ENCODE data around the gene CACNA2D1.
"Not testable (repeated sequence)": the region's sequence is repeated elsewhere in the genome, so short reads cannot be mapped to it uniquely, and the experiment has no call there.

CACNA2D1 gene

DNA sequence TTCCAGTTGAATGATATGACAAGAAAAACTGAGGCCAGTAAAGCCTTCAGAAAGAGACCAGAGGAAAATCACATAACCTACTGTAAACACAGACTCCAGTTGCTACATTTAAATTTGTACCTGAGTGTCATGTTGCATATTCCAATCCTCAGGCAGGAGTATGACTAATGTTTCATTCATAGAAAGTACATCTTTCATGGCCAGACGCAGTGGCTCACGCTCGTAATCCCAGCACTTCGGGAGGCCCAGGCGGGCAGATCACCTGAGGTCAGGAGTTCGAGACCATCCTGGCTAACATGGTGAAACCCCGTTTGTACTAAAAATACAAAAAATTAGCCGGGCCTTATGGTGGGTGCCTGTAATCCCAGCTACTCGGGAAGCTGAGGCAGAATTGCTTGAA lies 429.0 kb downstream of the CACNA2D1 start:
- not testable (repeated sequence) for DNase-seq; H2BK120ac ChIP-seq (ENCODE audit: low read depth, low read length); H3K18ac ChIP-seq (ENCODE audit: low read depth in 1 of 2, low read length in 2 of 2); H3K4me2 ChIP-seq (ENCODE audit: low read length, poor library complexity, severe bottlenecking); H4K91ac ChIP-seq (ENCODE audit: low read length); H2AK5ac ChIP-seq (ENCODE audit: low read length, severe bottlenecking); H2AFZ ChIP-seq (ENCODE audit: low read depth, low read length); H3K4ac ChIP-seq (ENCODE audit: low read depth in 1 of 2, low read length in 2 of 2); H2BK15ac ChIP-seq (ENCODE audit: low read depth, poor library complexity, severe bottlenecking); H3K4me3 ChIP-seq (ENCODE audit: insufficient read depth in 1 of 2, low read depth in 1 of 2, low read length in 2 of 2); H3K14ac ChIP-seq (ENCODE audit: low read length in 2 of 2); H3K27ac ChIP-seq (ENCODE audit: low read length, poor library complexity, severe bottlenecking); H2BK12ac ChIP-seq (ENCODE audit: low read length in 2 of 2); H3K23ac ChIP-seq (ENCODE audit: low read length in 2 of 2); H3K9me3 ChIP-seq (ENCODE audit: control insufficient read depth, low read length); H2BK5ac ChIP-seq (ENCODE audit: low read depth, low read length, poor library complexity, severe bottlenecking); H3K4me1 ChIP-seq (ENCODE audit: control insufficient read depth, insufficient read depth, low read depth, low read length); H3K79me1 ChIP-seq (replicated peaks; ENCODE audit: low read length, poor library complexity, severe bottlenecking); H3K9ac ChIP-seq (ENCODE audit: low read length); H3K27me3 ChIP-seq (ENCODE audit: control insufficient read depth in 1 of 2, insufficient read depth in 1 of 2, low read length in 2 of 2); H4K8ac ChIP-seq (ENCODE audit: low read length)
- 93% methylated on average over 9 of the region's 9 CpGs for WGBS
- peaks cover 0 to 13% of the 10 kb centered on the region in 2 experiments for H3K36me3 ChIP-seq (ENCODE audit: control insufficient read depth in 1 of 2, insufficient read depth in 2 of 2, low read depth in 1 of 2, low read length in 2 of 2)

- Histone ChIP-seq H3K27ac (ENCODE audit: low read length, poor library complexity, severe bottlenecking) (no peak overlapping the region), H3K4me1 (ENCODE audit: control insufficient read depth, insufficient read depth, low read depth, low read length) (no peaks in the 10 kb centered on the region), H3K9ac (ENCODE audit: low read length) (no peak overlapping the region), H2BK5ac (ENCODE audit: low read depth, low read length, poor library complexity, severe bottlenecking) (no peak overlapping the region), H3K4ac (ENCODE audit: low read depth in 1 of 2, low read length in 2 of 2) (no peak overlapping the region), H4K8ac (ENCODE audit: low read length) (no peak overlapping the region), H3K36me3 (ENCODE audit: control insufficient read depth in 1 of 2, insufficient read depth in 2 of 2, low read depth in 1 of 2, low read length in 2 of 2) (peaks cover 0 to 13% of the 10 kb centered on the region in 2 experiments), H3K18ac (ENCODE audit: low read depth in 1 of 2, low read length in 2 of 2) (no peak overlapping the region), H2AK5ac (ENCODE audit: low read length, severe bottlenecking) (no peak overlapping the region), H3K4me2 (ENCODE audit: low read length, poor library complexity, severe bottlenecking) (no peak overlapping the region), H3K79me1 (replicated peaks; ENCODE audit: low read length, poor library complexity, severe bottlenecking) (no peaks in the 10 kb centered on the region), H3K23ac (ENCODE audit: low read length in 2 of 2) (no peak overlapping the region), H3K4me3 (ENCODE audit: insufficient read depth in 1 of 2, low read depth in 1 of 2, low read length in 2 of 2) (no peak overlapping the region), H2BK15ac (ENCODE audit: low read depth, poor library complexity, severe bottlenecking) (no peak overlapping the region), H2AFZ (ENCODE audit: low read depth, low read length) (no peak overlapping the region), H2BK12ac (ENCODE audit: low read length in 2 of 2) (no peak overlapping the region), H2BK120ac (ENCODE audit: low read depth, low read length) (no peak overlapping the region), H3K9me3 (ENCODE audit: control insufficient read depth, low read length) (no peaks in the 10 kb centered on the region), H3K14ac (ENCODE audit: low read length in 2 of 2) (no peak overlapping the region), H4K91ac (ENCODE audit: low read length) (no peak overlapping the region), H3K27me3 (ENCODE audit: control insufficient read depth in 1 of 2, insufficient read depth in 1 of 2, low read length in 2 of 2) (no peaks in the 10 kb centered on the region)
- no peak for DNase-seq
- WGBS: 90% methylated on average over 1 of the region's 4 CpGs
Observed at GRCh38 chr7:82012453-82012852, 431.1 kb downstream of the CACNA2D1 start.

GRCh38 chr7:82010416-82010815 lies 433.2 kb downstream of the CACNA2D1 start:
- Histone ChIP-seq H3K27me3 (ENCODE audit: control insufficient read depth in 1 of 2, insufficient read depth in 1 of 2, low read length in 2 of 2) (no peaks in the 10 kb centered on the region), H3K4me1 (ENCODE audit: control insufficient read depth, insufficient read depth, low read depth, low read length) (no peaks in the 10 kb centered on the region), H3K27ac (ENCODE audit: low read length, poor library complexity, severe bottlenecking) (no peak overlapping the region), H3K4ac (ENCODE audit: low read depth in 1 of 2, low read length in 2 of 2) (no peak overlapping the region), H3K9ac (ENCODE audit: low read length) (no peak overlapping the region), H4K91ac (ENCODE audit: low read length) (no peak overlapping the region), H2BK12ac (ENCODE audit: low read length in 2 of 2) (no peak overlapping the region), H3K9me3 (ENCODE audit: control insufficient read depth, low read length) (no peaks in the 10 kb centered on the region), H3K14ac (ENCODE audit: low read length in 2 of 2) (no peak overlapping the region), H4K8ac (ENCODE audit: low read length) (no peak overlapping the region), H2BK15ac (ENCODE audit: low read depth, poor library complexity, severe bottlenecking) (no peak overlapping the region), H2AK5ac (ENCODE audit: low read length, severe bottlenecking) (no peak overlapping the region), H3K4me3 (ENCODE audit: insufficient read depth in 1 of 2, low read depth in 1 of 2, low read length in 2 of 2) (no peak overlapping the region), H3K36me3 (ENCODE audit: control insufficient read depth in 1 of 2, insufficient read depth in 2 of 2, low read depth in 1 of 2, low read length in 2 of 2) (peaks cover 0 to 13% of the 10 kb centered on the region in 2 experiments), H3K18ac (ENCODE audit: low read depth in 1 of 2, low read length in 2 of 2) (no peak overlapping the region), H2BK5ac (ENCODE audit: low read depth, low read length, poor library complexity, severe bottlenecking) (no peak overlapping the region), H3K23ac (ENCODE audit: low read length in 2 of 2) (no peak overlapping the region), H2AFZ (ENCODE audit: low read depth, low read length) (no peak overlapping the region), H3K79me1 (replicated peaks; ENCODE audit: low read length, poor library complexity, severe bottlenecking) (no peaks in the 10 kb centered on the region), H2BK120ac (ENCODE audit: low read depth, low read length) (no peak overlapping the region), H3K4me2 (ENCODE audit: low read length, poor library complexity, severe bottlenecking) (no peak overlapping the region)
- DNase-seq: peak; percentile 81
- no CpG with 5 or more reads among the region's 1 CpG for WGBS

- Histone ChIP-seq H2AFZ (ENCODE audit: low read depth, low read length) (no peak overlapping the region), H3K18ac (ENCODE audit: low read depth in 1 of 2, low read length in 2 of 2) (no peak overlapping the region), H3K36me3 (ENCODE audit: control insufficient read depth in 1 of 2, insufficient read depth in 2 of 2, low read depth in 1 of 2, low read length in 2 of 2) (peaks cover 0 to 13% of the 10 kb centered on the region in 2 experiments), H3K14ac (ENCODE audit: low read length in 2 of 2) (no peak overlapping the region), H3K9me3 (ENCODE audit: control insufficient read depth, low read length) (no peaks in the 10 kb centered on the region), H3K23ac (ENCODE audit: low read length in 2 of 2) (no peak overlapping the region), H2BK5ac (ENCODE audit: low read depth, low read length, poor library complexity, severe bottlenecking) (no peak overlapping the region), H3K79me1 (replicated peaks; ENCODE audit: low read length, poor library complexity, severe bottlenecking) (no peaks in the 10 kb centered on the region), H2BK15ac (ENCODE audit: low read depth, poor library complexity, severe bottlenecking) (no peak overlapping the region), H3K4ac (ENCODE audit: low read depth in 1 of 2, low read length in 2 of 2) (no peak overlapping the region), H2AK5ac (ENCODE audit: low read length, severe bottlenecking) (no peak overlapping the region), H2BK12ac (ENCODE audit: low read length in 2 of 2) (no peak overlapping the region), H3K4me1 (ENCODE audit: control insufficient read depth, insufficient read depth, low read depth, low read length) (no peaks in the 10 kb centered on the region), H3K27ac (ENCODE audit: low read length, poor library complexity, severe bottlenecking) (no peak overlapping the region), H3K4me3 (ENCODE audit: insufficient read depth in 1 of 2, low read depth in 1 of 2, low read length in 2 of 2) (no peak overlapping the region), H4K8ac (ENCODE audit: low read length) (no peak overlapping the region), H4K91ac (ENCODE audit: low read length) (no peak overlapping the region), H3K27me3 (ENCODE audit: control insufficient read depth in 1 of 2, insufficient read depth in 1 of 2, low read length in 2 of 2) (no peaks in the 10 kb centered on the region), H3K9ac (ENCODE audit: low read length) (no peak overlapping the region), H3K4me2 (ENCODE audit: low read length, poor library complexity, severe bottlenecking) (no peak overlapping the region), H2BK120ac (ENCODE audit: low read depth, low read length) (no peak overlapping the region)
- no peak for DNase-seq
- no CpG with 5 or more reads among the region's 3 CpGs for WGBS
Observed at GRCh38 chr7:82007315-82007714, 436.3 kb downstream of the CACNA2D1 start.
